Endodermal cell (in vitro differentiated cells): ENCODE data around the gene DDHD1. TPM values are rescaled to one million over a fixed set of nuclear protein-coding genes. Genes with fewer than 3 reads are reported as not detected.

Experiments
- DNase-seq: peaks from one replicate; pipeline ENCODE4 v3.0.0-alpha.2; 2017
- H3K27ac ChIP-seq: 2 replicates; pipeline ENCODE4 v1.5.1; 2013; ENCODE audit warnings: mild to moderate bottlenecking, low read depth, low read length, moderate library complexity
- H3K27me3 ChIP-seq: 2 replicates; pipeline ENCODE4 v1.6.1; 2013; ENCODE audit warnings: mild to moderate bottlenecking, low read length, moderate library complexity; ENCODE audit not compliant: insufficient read depth, control insufficient read depth, poor library complexity, severe bottlenecking
- H3K36me3 ChIP-seq: 2 replicates; pipeline ENCODE4 v1.7.0; 2013; ENCODE audit warnings: mild to moderate bottlenecking, low read length, moderate library complexity; ENCODE audit not compliant: control insufficient read depth, insufficient read depth
- H3K4me1 ChIP-seq: one replicate; pipeline ENCODE4 v1.7.0; 2013; ENCODE audit warnings: low read length; ENCODE audit not compliant: control insufficient read depth, insufficient read depth
- H3K4me3 ChIP-seq: 2 replicates; pipeline ENCODE4 v1.5.1; 2013; ENCODE audit warnings: mild to moderate bottlenecking, low read length, moderate library complexity
- H3K9ac ChIP-seq: 2 replicates; pipeline ENCODE4 v1.6.1; 2013; ENCODE audit warnings: mild to moderate bottlenecking, low read length, moderate library complexity; ENCODE audit not compliant: poor library complexity, severe bottlenecking; ENCODE audit errors: extremely low read depth
- H3K9me3 ChIP-seq: 2 replicates; pipeline ENCODE4 v1.6.1; 2013; ENCODE audit warnings: mild to moderate bottlenecking, low read length, moderate library complexity; ENCODE audit not compliant: control insufficient read depth
- H3K27ac Mint-ChIP-seq: 2 replicates; pipeline ENCODE4 v1.8.0; 2020; ENCODE audit warnings: mixed read lengths
- H3K27me3 Mint-ChIP-seq: 2 replicates; pipeline ENCODE4 v1.8.0; 2021; ENCODE audit warnings: mild to moderate bottlenecking, mixed read lengths; ENCODE audit not compliant: insufficient read depth
- H3K36me3 Mint-ChIP-seq: 2 replicates; pipeline ENCODE4 v1.8.0; 2020; ENCODE audit warnings: low read depth, mixed read lengths
- H3K4me1 Mint-ChIP-seq: 2 replicates; pipeline ENCODE4 v1.8.0; 2020; ENCODE audit warnings: mixed read lengths
- H3K4me3 Mint-ChIP-seq: 2 replicates; pipeline ENCODE4 v1.8.0; 2020; ENCODE audit warnings: mild to moderate bottlenecking, moderate library complexity, mixed read lengths
- H3K9me3 Mint-ChIP-seq: 2 replicates; pipeline ENCODE4 v1.8.0; 2020; ENCODE audit warnings: mild to moderate bottlenecking, mixed read lengths
- WGBS, 2 experiments: methylation state at CpG; one replicate each; pipeline versions ENCODE4 v1.1.5 to v1.1.7; 2013; ENCODE audit warnings: missing lambda C conversion rate in 2 of 2, mixed read lengths in 1 of 2; ENCODE audit not compliant: insufficient coverage in 1 of 2, insufficient read length in 1 of 2; 5-methylcytosine and 5-hydroxymethylcytosine counted together
- total RNA-seq, 2 donors: library from RNA; stranded (reverse); fragmentation: NEBNext Ultra II Directional in 1 of 2; extraction: Animal tissue kit (Norgen Biotek cat#: 25700) in 1 of 2; gene quantifications; 2 replicates in 1 of 2; 3 replicates in 1 of 2; pipeline ENCODE4 v1.2.1, GENCODE V29; 2021
- TF ChIP-seq, protein P1 (sequence below): fragments of 200-600 bp; sonication (generic); conservative IDR thresholded peaks from 2 replicates; pipeline ENCODE4 v1.5.0; 2021; ENCODE audit warnings: antibody characterized with exemption, mild to moderate bottlenecking

The DDHD1 gene
- total RNA-seq, 2 donors from 2014 or later = 26.2 to 27.1 TPM

DNA sequence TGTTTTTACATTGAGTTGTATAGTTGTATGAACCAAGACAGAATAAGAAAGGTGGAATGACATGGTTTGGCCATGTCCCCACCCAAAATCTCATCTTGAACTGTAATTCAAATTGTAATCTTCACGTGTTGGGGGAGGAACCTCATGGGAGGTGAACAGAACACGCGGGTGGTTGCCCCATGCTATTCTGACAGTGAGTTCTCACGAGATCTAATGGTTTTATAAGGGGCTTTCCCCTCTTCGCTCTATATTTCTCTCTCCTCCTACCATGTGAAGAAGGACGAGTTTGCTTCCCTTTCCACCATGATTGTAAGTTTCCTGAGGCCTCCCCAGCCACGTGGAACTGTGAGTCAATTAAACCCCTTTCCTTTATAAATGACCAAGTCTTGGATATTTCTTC lies 25.3 kb downstream of the DDHD1 start:
- H3K9me3 Mint-ChIP-seq = no peaks in the 10 kb centered on the region

DNA sequence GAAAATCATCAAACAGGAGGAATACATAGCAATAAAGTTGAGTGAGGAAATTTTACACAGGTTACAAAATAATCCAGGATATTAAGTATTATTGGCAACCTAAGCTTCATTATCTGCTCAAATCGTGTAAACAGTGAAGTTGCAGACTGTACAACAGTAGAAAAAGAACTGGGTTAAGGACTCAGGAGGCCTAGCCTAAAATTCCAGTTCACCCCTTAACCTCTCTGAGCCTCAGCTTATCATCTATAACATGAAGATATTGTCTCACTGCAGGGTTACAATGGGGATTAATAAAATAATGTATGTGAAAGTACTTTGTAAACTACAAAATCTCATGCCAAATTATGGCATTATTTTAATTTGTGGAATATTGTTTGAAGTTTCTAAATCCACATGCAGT lies 26.0 kb downstream of the DDHD1 start:
- no peak overlapping the region for H3K4me3 ChIP-seq
- Mint-ChIP-seq H3K27ac (no peak overlapping the region), H3K27me3 (no peaks in the 10 kb centered on the region), H3K9me3 (peaks cover under 1% of the 10 kb centered on the region), H3K4me3 (no peak overlapping the region), H3K36me3 (peaks cover 6% of the 10 kb centered on the region), H3K4me1 (no peaks in the 10 kb centered on the region)
- H3K9ac ChIP-seq = no peak overlapping the region
- no peak for DNase-seq
- H3K27me3 ChIP-seq = no peaks in the 10 kb centered on the region
- no peaks in the 10 kb centered on the region for H3K4me1 ChIP-seq
- H3K27ac ChIP-seq = no peak overlapping the region
- H3K36me3 ChIP-seq = peaks cover 4% of the 10 kb centered on the region
- H3K9me3 ChIP-seq = peaks cover 4% of the 10 kb centered on the region
- WGBS, 2 experiments = 100% methylated on average over 1 of the region's 1 CpG; no CpG with 5 or more reads in 1 of the 2 experiments
- TF ChIP-seq, protein P1, sequence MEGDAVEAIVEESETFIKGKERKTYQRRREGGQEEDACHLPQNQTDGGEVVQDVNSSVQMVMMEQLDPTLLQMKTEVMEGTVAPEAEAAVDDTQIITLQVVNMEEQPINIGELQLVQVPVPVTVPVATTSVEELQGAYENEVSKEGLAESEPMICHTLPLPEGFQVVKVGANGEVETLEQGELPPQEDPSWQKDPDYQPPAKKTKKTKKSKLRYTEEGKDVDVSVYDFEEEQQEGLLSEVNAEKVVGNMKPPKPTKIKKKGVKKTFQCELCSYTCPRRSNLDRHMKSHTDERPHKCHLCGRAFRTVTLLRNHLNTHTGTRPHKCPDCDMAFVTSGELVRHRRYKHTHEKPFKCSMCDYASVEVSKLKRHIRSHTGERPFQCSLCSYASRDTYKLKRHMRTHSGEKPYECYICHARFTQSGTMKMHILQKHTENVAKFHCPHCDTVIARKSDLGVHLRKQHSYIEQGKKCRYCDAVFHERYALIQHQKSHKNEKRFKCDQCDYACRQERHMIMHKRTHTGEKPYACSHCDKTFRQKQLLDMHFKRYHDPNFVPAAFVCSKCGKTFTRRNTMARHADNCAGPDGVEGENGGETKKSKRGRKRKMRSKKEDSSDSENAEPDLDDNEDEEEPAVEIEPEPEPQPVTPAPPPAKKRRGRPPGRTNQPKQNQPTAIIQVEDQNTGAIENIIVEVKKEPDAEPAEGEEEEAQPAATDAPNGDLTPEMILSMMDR = no peak

More for the DNA sequence above, 25.3 kb downstream of the DDHD1 start:
- H3K27me3 ChIP-seq = no peaks in the 10 kb centered on the region
- no peak for DNase-seq
- Mint-ChIP-seq H3K36me3 (peaks cover 5% of the 10 kb centered on the region), H3K27me3 (no peaks in the 10 kb centered on the region), H3K27ac (no peak overlapping the region), H3K4me1 (no peaks in the 10 kb centered on the region), H3K4me3 (no peak overlapping the region)
- H3K27ac ChIP-seq = no peak overlapping the region
- peaks cover 9% of the 10 kb centered on the region for H3K9me3 ChIP-seq
- H3K4me3 ChIP-seq = no peak overlapping the region
- WGBS, 2 experiments = 96 to 100% methylated on average over 4 to 7 of the region's 7 CpGs
- no peaks in the 10 kb centered on the region for H3K4me1 ChIP-seq
- TF ChIP-seq, protein P1 = no peak
- no peak overlapping the region for H3K9ac ChIP-seq
- H3K36me3 ChIP-seq = peaks cover 4% of the 10 kb centered on the region

DNA sequence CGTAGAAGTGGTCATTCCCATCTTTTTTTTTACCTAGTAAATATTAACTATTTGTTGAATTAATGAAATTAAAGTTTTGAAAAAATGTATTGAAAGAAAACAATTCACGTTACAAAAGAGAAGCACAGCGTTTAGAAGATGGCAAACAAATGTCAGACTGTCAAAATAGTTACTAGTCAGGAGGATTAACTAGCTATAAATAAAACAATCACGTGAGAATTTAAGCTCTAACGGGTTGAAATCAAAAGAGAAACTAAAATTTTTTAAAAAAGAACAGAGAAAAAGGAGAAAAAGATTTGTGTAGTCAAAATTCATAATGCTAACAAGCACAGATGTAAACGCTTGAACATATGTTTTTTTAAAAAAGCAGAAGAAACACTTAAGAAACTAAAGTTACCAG lies 26.4 kb downstream of the DDHD1 start:
- no peak overlapping the region for H3K27ac Mint-ChIP-seq

More for the DNA sequence above, 26.4 kb downstream of the DDHD1 start:
- TF ChIP-seq, protein P1 = no peak
- Mint-ChIP-seq H3K27me3 (no peaks in the 10 kb centered on the region), H3K4me1 (no peaks in the 10 kb centered on the region), H3K36me3 (peaks cover 10% of the 10 kb centered on the region), H3K4me3 (no peak overlapping the region), H3K9me3 (peaks cover 5% of the 10 kb centered on the region)
- H3K9ac ChIP-seq = no peak overlapping the region
- no peaks in the 10 kb centered on the region for H3K4me1 ChIP-seq
- peaks cover 7% of the 10 kb centered on the region for H3K36me3 ChIP-seq
- peaks cover 6% of the 10 kb centered on the region for H3K9me3 ChIP-seq
- H3K27me3 ChIP-seq = no peaks in the 10 kb centered on the region
- DNase-seq = no peak
- WGBS, 2 experiments = 98 to 100% methylated on average over 3 to 6 of the region's 6 CpGs
- no peak overlapping the region for H3K27ac ChIP-seq
- H3K4me3 ChIP-seq = no peak overlapping the region
